ENCODE data around the gene DOK5.

DNA sequence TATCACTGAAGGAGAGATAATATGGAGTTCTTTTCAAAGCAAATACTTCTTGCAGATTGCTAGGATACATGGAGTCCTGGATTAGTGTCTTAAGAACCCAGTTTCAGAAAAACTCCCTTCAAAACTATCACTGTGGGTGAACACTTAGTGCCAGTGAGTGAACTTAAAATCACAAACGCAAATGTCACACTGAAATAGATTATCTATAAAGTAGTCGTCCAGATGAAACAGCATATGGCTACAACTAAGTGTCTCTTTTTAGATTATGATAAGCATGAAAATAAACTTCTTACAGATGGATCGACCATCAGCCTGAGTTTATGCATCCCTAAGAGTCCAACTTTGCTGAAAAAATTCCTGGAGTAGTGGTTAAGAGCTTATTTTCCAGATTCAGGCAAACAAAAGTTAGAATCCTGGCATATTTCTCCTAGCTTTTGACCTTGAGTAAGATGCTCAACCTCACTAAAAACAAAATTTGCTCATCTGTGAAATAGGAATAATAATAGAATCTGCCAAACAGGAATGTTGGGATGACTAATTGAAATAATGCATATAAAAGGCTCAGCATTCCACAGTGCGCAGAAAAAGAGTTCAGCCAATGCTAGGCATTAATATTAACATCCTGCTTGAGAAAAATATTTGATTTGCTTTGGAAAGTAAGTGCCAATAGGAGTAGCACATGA is 70.4 kb downstream of the DOK5 start:
- TF ChIP-seq EGR1 (IDR thresholded peaks at IDR 0.05) (no peak), RAD21 (IDR thresholded peaks at IDR 0.05; ENCODE audit: low read depth) (no peak), NFIC (IDR thresholded peaks at IDR 0.05) (no peak), TCF12 (IDR thresholded peaks at IDR 0.05; ENCODE audit: low read depth) (no peak), YY1 (IDR thresholded peaks at IDR 0.05; ENCODE audit: low read depth) (no peak), CREB1 (IDR thresholded peaks at IDR 0.05; ENCODE audit: low read depth) (no peak), TAF1 (IDR thresholded peaks at IDR 0.05; ENCODE audit: low read depth) (no peak), CEBPB (IDR thresholded peaks at IDR 0.05) (no peak), ZBTB7A (IDR thresholded peaks at IDR 0.05; ENCODE audit: low read depth) (no peak)
- TF ChIP-seq, protein P1, sequence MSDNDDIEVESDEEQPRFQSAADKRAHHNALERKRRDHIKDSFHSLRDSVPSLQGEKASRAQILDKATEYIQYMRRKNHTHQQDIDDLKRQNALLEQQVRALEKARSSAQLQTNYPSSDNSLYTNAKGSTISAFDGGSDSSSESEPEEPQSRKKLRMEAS (IDR thresholded peaks at IDR 0.05) = no peak
- TF ChIP-seq, protein P2, sequence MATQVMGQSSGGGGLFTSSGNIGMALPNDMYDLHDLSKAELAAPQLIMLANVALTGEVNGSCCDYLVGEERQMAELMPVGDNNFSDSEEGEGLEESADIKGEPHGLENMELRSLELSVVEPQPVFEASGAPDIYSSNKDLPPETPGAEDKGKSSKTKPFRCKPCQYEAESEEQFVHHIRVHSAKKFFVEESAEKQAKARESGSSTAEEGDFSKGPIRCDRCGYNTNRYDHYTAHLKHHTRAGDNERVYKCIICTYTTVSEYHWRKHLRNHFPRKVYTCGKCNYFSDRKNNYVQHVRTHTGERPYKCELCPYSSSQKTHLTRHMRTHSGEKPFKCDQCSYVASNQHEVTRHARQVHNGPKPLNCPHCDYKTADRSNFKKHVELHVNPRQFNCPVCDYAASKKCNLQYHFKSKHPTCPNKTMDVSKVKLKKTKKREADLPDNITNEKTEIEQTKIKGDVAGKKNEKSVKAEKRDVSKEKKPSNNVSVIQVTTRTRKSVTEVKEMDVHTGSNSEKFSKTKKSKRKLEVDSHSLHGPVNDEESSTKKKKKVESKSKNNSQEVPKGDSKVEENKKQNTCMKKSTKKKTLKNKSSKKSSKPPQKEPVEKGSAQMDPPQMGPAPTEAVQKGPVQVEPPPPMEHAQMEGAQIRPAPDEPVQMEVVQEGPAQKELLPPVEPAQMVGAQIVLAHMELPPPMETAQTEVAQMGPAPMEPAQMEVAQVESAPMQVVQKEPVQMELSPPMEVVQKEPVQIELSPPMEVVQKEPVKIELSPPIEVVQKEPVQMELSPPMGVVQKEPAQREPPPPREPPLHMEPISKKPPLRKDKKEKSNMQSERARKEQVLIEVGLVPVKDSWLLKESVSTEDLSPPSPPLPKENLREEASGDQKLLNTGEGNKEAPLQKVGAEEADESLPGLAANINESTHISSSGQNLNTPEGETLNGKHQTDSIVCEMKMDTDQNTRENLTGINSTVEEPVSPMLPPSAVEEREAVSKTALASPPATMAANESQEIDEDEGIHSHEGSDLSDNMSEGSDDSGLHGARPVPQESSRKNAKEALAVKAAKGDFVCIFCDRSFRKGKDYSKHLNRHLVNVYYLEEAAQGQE (IDR thresholded peaks at IDR 0.05; ENCODE audit: low read depth) = no peak
- TF ChIP-seq, protein P3, sequence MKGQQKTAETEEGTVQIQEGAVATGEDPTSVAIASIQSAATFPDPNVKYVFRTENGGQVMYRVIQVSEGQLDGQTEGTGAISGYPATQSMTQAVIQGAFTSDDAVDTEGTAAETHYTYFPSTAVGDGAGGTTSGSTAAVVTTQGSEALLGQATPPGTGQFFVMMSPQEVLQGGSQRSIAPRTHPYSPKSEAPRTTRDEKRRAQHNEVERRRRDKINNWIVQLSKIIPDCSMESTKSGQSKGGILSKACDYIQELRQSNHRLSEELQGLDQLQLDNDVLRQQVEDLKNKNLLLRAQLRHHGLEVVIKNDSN (IDR thresholded peaks at IDR 0.05) = no peak
